Ovary (tissue), 3 donors: ENCODE data around the gene PRKCE.

ENCODE experiments used
- EP300 ChIP-seq: sonication (generic); formaldehyde crosslinking; IDR thresholded peaks from one replicate; pipeline ENCODE4 v1.6.1; 2017; ENCODE audit warnings: antibody characterized with exemption
- TF ChIP-seq, protein P1 (sequence below), 3 donors: fragments of 450-650 bp in 2 of 3; fragments of 200-600 bp in 1 of 3; IDR thresholded peaks; one replicate each; pipeline versions ENCODE4 v1.5.1 to v1.8.0; 2016 to 2022; ENCODE audit warnings: antibody characterized with exemption in 3 of 3, mild to moderate bottlenecking in 1 of 3
- donor health status: DM: no; HTN: no; CAD: no.

DNA sequence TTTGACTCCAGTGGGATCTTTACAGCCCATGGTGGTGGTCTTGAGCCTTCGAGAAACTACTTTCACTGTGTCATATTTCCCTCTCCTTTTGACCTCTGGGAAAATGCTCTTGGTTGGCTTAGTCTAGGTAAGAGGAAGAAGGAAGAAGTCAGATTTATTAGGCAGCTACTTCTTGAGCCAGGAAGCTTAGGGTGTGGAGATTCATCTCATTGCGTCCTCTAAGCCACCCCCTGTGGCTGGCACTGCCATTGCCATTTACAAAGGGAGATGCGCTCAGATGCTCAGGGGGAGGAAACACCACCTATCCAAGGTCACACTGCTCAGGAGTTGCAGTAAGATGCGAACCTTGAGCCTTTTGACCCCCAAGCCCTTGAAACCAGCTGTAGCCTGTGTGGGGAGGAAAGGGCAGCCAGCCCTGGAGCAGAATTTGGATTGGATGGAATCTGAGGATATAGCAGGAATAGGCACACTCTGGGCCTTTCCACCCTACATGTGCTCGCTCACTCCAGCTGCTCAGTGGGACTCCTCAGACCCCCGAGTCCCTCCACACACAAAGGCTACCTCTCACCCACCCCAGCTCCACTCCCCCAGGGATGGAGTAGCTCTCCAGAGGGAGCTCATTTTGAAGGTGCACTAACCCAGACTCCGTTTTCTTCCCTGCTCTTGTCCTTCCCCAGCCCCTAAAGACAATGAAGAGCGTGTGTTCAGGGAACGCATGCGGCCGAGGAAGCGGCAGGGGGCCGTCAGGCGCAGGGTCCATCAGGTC, 324.5 kb downstream of the PRKCE start:
- TF ChIP-seq, protein P1, sequence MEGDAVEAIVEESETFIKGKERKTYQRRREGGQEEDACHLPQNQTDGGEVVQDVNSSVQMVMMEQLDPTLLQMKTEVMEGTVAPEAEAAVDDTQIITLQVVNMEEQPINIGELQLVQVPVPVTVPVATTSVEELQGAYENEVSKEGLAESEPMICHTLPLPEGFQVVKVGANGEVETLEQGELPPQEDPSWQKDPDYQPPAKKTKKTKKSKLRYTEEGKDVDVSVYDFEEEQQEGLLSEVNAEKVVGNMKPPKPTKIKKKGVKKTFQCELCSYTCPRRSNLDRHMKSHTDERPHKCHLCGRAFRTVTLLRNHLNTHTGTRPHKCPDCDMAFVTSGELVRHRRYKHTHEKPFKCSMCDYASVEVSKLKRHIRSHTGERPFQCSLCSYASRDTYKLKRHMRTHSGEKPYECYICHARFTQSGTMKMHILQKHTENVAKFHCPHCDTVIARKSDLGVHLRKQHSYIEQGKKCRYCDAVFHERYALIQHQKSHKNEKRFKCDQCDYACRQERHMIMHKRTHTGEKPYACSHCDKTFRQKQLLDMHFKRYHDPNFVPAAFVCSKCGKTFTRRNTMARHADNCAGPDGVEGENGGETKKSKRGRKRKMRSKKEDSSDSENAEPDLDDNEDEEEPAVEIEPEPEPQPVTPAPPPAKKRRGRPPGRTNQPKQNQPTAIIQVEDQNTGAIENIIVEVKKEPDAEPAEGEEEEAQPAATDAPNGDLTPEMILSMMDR (IDR thresholded peaks at IDR 0.05): no peak
- no peak for TF ChIP-seq EP300
